Gastrocnemius medialis (tissue), 4 donors: Measurements from ENCODE around the gene SDS.

ENCODE experiments used
- CTCF ChIP-seq, 5 experiments: fragments of 450-650 bp in 3 of 5; fragments of 200-600 bp in 2 of 5; sonication (generic) in 2 of 5; IDR thresholded peaks in 4 of 5; conservative IDR thresholded peaks in 1 of 5; 1 replicate in 4 of 5; 2 replicates in 1 of 5; pipeline ENCODE4 v1.5.1; 2016 to 2019; ENCODE audit warnings: antibody characterized with exemption in 5 of 5, mild to moderate bottlenecking in 3 of 5, moderate library complexity in 3 of 5
- POLR2A ChIP-seq, 2 donors: fragments of 450-650 bp; IDR thresholded peaks; one replicate each; pipeline ENCODE4 v1.6.1; 2017; ENCODE audit warnings: antibody characterized with exemption in 2 of 2, mild to moderate bottlenecking in 2 of 2, moderate library complexity in 2 of 2

GRCh38 chr12:113345318-113345717 lies 58.4 kb downstream of the SDS start:
- TF ChIP-seq POLR2A (IDR thresholded peaks at IDR 0.05): no peak
- TF ChIP-seq CTCF (IDR thresholded peaks at IDR 0.05 in 4 of 5, conservative IDR thresholded peaks at IDR 0.05 in 1 of 5): no peak
